ENCODE measurements around the gene NR2C2.

The NR2C2 gene

DNA sequence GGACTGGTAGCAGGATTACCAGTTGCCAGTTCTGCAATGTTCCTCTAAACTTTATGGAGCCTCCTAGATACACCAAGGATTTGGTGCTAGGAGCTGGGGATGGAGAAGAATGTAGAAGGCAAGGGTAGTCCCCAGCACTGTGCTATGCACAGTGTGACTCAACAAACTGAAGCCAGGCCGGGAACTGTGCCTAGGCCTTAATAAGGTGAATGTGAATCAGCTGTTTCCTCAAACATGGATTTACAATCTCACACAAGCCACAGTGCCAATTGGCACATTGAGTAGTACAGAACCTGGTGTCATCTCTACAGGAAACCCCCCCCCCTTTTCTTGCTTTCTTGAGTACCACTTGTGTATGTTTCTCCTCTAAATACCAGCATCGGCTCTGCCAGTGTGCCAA, 85.3 kb downstream of the NR2C2 start:
- TF ChIP-seq, protein P1, sequence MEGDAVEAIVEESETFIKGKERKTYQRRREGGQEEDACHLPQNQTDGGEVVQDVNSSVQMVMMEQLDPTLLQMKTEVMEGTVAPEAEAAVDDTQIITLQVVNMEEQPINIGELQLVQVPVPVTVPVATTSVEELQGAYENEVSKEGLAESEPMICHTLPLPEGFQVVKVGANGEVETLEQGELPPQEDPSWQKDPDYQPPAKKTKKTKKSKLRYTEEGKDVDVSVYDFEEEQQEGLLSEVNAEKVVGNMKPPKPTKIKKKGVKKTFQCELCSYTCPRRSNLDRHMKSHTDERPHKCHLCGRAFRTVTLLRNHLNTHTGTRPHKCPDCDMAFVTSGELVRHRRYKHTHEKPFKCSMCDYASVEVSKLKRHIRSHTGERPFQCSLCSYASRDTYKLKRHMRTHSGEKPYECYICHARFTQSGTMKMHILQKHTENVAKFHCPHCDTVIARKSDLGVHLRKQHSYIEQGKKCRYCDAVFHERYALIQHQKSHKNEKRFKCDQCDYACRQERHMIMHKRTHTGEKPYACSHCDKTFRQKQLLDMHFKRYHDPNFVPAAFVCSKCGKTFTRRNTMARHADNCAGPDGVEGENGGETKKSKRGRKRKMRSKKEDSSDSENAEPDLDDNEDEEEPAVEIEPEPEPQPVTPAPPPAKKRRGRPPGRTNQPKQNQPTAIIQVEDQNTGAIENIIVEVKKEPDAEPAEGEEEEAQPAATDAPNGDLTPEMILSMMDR (conservative IDR thresholded peaks at IDR 0.05): no peak
- H3K27ac ChIP-seq: no peak overlapping the region

DNA sequence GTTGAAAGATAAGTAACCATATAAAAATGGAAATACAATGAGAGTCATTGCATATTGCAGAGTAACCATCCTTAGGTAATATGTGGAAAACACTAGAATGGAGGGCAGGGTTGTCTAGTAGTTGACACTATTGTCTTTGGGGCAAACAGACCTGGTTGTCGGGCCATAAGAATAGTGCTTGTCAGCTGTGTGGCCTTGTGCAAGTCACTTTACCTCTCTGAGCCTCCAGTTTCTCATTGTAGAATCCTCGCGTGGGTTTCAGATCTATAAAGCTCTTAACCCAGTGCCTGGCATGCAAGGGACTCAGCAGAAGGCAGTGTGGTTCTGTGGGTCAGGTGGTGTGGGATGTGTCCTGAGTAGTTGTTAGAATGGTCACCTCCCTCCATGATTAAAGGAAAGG, 85.7 kb downstream of the NR2C2 start:
- no peak overlapping the region for H3K27ac ChIP-seq
- TF ChIP-seq, protein P1 (conservative IDR thresholded peaks at IDR 0.05): no peak
- no peak for TF ChIP-seq ZFX (IDR thresholded peaks at IDR 0.05)

DNA sequence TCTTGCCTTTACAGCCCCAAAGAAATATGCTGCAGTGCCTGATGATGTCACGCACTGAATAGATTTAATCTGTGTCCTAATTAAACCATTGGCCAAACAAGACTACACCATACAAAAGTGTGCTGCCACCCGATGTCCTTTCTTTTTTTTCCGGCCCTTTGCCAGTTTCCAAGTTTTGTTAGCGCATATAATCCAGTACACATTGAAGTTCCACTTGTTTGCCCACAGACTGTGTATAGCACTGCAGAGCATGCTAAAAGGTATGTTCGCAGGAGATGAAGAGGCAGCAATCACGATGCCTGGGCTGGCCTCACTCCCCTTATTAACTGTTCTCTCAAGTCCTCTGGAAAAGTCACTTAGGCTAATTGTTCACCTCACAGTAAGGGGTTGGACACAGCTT, 90.9 kb downstream of the NR2C2 start:
- no peak overlapping the region for H3K27ac ChIP-seq
- TF ChIP-seq ZFX (IDR thresholded peaks at IDR 0.05): no peak
- TF ChIP-seq, protein P1 (conservative IDR thresholded peaks at IDR 0.05): no peak

DNA sequence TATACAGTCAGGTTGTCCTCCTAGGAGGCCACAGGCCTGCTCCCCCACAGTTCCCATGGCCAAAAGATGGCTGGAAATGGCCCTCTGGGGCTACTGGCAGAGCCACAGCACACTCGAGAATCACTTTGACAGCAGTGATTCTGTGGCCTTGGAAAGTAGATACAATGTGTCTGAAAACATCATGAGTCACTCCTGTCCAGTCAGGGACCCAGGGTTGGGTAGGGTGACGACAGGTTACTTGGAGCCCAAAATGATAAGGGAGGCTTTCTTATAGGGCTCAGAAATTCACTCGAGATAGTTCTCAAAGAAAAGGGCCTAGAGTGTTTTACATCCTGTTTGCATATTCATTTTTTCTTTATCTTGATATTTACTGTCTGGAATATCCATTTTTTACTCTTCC, 93.5 kb downstream of the NR2C2 start:
- TF ChIP-seq, protein P1 (conservative IDR thresholded peaks at IDR 0.05): no peak
- no peak for TF ChIP-seq ZFX (IDR thresholded peaks at IDR 0.05)
- no peak overlapping the region for H3K27ac ChIP-seq

DNA sequence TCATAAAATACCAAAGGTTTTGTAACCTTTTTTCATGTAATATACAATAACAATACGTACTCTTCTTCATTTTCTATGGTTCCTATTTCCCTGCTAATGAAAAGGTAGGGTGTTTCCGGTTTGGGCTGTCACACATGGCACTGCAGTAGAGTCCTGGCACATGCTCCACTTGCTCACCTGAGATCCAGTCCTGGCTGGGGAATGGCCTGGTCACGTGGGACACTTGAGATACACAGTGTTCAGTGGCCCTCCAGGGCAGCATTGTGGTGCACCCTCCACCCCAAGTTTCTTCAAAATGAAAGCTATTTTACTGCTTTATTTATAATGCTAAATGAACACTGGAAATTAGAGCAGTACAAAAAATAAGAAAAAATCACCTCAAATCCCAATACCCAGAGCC, 94.6 kb downstream of the NR2C2 start:
- no peak overlapping the region for H3K27ac ChIP-seq

DNA sequence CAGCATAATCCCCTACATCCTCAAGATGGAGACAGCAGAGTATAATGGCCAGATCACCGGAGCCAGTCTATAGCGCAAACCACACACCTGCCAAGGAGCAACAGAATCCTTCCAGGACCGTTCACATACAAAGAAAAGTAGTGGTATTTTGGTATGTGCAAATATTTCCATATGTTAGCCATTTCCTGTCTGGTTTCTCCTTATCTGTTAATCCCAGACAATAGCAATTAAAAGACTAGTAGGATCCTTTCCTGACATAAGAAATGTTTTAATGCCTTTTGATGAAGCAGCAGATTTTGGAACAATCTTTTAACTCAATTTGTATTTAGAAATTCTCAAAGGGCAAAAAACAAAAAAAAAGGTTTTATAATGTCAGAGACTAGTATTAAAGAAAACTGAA, 95.6 kb downstream of the NR2C2 start:
- H3K27ac ChIP-seq: no peak overlapping the region
- TF ChIP-seq, protein P1 (conservative IDR thresholded peaks at IDR 0.05): no peak
- no peak for TF ChIP-seq ZFX (IDR thresholded peaks at IDR 0.05)

More for the DNA sequence above, 94.6 kb downstream of the NR2C2 start:
- no peak for TF ChIP-seq ZFX (IDR thresholded peaks at IDR 0.05)
- TF ChIP-seq, protein P1 (conservative IDR thresholded peaks at IDR 0.05): no peak

DNA sequence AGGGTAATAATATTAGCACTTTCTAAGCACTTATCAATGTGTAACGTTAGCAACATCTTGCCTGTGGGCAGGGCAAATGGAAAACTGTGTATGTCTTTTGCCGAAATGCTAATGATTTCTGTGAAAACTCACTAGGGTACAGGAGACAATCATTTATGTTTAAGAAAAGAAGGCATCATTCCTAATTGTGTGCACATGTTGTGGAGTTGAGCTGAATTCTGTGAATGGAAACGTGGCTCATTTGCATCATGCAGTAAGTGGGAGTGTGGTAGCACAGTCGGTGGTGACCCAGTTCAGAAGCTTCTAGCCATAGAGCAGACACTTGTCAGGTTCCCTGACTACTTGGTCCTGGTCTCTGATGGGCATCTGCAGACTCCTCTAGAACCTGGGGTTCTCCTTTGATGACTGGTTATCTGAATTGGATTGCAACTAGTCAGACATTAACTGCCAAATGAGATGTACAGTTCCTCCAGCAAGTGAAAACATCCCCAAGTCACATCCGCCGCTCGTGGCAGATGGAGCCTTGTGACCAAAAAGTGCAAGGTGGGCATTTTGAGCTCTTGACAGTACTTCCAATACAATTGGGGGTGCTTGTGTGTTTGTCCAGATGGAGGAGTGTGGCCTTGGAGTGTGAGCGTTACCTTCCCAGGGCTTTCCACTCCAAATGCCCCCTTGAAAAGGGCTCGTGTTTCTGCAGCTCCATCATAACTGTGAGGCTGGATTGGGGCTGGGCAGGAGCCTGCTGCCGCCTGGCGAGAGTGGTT, 96.2 kb downstream of the NR2C2 start:
- TF ChIP-seq, protein P1 (conservative IDR thresholded peaks at IDR 0.05): no peak
- no peak for TF ChIP-seq ZFX (IDR thresholded peaks at IDR 0.05)

More for the DNA sequence above, 96.2 kb downstream of the NR2C2 start:
- no peak overlapping the region for H3K27ac ChIP-seq
